HEK293 (cell line): ENCODE measurements around the gene WFS1.

Experiments used
- YY1 ChIP-seq: fragments of 450-650 bp; formaldehyde crosslinking; IDR thresholded peaks from 2 replicates; pipeline ENCODE4 v1.5.1; 2018; ENCODE audit warnings: missing biosample characterization, missing genetic modification characterization
- ZNF324 ChIP-seq: fragments of 450-650 bp; formaldehyde crosslinking; IDR thresholded peaks from 2 replicates; pipeline ENCODE4 v1.5.1; 2016; ENCODE audit warnings: missing biosample characterization, missing genetic modification characterization
- ZNF560 ChIP-seq: fragments of 450-650 bp; formaldehyde crosslinking; IDR thresholded peaks from 2 replicates; pipeline ENCODE4 v1.5.1; 2017; ENCODE audit warnings: missing biosample characterization, missing genetic modification characterization, borderline replicate concordance
- ZNF629 ChIP-seq: fragments of 450-650 bp; formaldehyde crosslinking; IDR thresholded peaks from 2 replicates; pipeline ENCODE4 v1.5.1; 2017; ENCODE audit warnings: missing biosample characterization, missing genetic modification characterization
- ZNF670 ChIP-seq: fragments of 450-650 bp; formaldehyde crosslinking; IDR thresholded peaks from 2 replicates; pipeline ENCODE4 v1.5.1; 2016; ENCODE audit warnings: missing biosample characterization, missing genetic modification characterization, low read depth
- TF ChIP-seq, protein P1 (sequence below): fragments of 450-650 bp; formaldehyde crosslinking; IDR thresholded peaks from 2 replicates; pipeline ENCODE4 v1.5.1; 2016; ENCODE audit warnings: missing biosample characterization, missing genetic modification characterization
- TF ChIP-seq, protein P2 (sequence below): fragments of 450-650 bp; formaldehyde crosslinking; IDR thresholded peaks from 2 replicates; pipeline ENCODE4 v1.5.1; 2017; ENCODE audit warnings: missing biosample characterization, mild to moderate bottlenecking, missing genetic modification characterization, moderate library complexity
- TF ChIP-seq, protein P3 (sequence below): fragments of 450-650 bp; formaldehyde crosslinking; IDR thresholded peaks from 2 replicates; pipeline ENCODE4 v1.5.1; 2017; ENCODE audit warnings: missing biosample characterization, missing genetic modification characterization
- TF ChIP-seq, protein P4 (sequence below): fragments of 450-650 bp; formaldehyde crosslinking; IDR thresholded peaks from 2 replicates; pipeline ENCODE4 v1.5.1; 2016; ENCODE audit warnings: missing biosample characterization, missing genetic modification characterization

DNA sequence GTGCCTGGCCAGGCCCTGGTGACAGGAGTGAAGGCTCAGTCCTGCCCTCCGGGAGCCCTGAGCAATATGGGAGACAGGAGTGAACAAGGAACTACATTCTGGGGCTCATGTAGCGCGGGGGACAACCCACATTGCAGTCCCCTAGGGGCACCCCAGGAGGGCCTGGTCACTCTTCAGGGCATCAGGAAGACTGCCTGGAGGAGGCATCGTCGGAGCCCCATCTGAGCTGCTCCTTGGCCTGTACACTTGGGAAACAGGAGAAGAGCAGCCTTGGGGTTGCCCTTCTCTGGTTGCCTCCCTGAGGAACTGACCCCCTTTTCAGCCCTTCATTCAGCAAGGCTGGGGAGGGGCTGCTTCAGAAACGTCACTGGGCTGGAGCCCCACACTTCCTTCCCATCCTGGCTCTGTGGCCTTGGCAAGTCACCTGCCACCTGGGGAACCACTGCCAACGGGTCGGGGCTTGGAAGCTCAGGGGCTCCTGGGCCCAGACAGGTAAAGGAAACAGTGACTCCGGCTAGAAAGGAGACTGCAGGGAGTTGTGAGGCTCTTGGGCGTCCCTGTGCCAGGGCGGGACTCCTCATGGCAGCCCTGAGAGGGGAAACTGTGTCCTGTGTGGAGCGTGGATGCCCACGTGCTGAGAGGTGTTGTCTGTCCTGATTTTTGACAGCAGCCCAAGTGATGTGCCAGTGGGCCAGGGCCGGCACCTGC lies 10.1 kb downstream of the WFS1 start:
- TF ChIP-seq, protein P1, sequence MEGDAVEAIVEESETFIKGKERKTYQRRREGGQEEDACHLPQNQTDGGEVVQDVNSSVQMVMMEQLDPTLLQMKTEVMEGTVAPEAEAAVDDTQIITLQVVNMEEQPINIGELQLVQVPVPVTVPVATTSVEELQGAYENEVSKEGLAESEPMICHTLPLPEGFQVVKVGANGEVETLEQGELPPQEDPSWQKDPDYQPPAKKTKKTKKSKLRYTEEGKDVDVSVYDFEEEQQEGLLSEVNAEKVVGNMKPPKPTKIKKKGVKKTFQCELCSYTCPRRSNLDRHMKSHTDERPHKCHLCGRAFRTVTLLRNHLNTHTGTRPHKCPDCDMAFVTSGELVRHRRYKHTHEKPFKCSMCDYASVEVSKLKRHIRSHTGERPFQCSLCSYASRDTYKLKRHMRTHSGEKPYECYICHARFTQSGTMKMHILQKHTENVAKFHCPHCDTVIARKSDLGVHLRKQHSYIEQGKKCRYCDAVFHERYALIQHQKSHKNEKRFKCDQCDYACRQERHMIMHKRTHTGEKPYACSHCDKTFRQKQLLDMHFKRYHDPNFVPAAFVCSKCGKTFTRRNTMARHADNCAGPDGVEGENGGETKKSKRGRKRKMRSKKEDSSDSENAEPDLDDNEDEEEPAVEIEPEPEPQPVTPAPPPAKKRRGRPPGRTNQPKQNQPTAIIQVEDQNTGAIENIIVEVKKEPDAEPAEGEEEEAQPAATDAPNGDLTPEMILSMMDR (tag by site-specific recombination), result no peak
- no peak for TF ChIP-seq ZNF629 (tag by site-specific recombination)
- TF ChIP-seq, protein P2, sequence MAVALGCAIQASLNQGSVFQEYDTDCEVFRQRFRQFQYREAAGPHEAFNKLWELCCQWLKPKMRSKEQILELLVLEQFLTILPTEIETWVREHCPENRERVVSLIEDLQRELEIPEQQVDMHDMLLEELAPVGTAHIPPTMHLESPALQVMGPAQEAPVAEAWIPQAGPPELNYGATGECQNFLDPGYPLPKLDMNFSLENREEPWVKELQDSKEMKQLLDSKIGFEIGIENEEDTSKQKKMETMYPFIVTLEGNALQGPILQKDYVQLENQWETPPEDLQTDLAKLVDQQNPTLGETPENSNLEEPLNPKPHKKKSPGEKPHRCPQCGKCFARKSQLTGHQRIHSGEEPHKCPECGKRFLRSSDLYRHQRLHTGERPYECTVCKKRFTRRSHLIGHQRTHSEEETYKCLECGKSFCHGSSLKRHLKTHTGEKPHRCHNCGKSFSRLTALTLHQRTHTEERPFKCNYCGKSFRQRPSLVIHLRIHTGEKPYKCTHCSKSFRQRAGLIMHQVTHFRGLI (tag by site-specific recombination), result no peak
- TF ChIP-seq, protein P3, sequence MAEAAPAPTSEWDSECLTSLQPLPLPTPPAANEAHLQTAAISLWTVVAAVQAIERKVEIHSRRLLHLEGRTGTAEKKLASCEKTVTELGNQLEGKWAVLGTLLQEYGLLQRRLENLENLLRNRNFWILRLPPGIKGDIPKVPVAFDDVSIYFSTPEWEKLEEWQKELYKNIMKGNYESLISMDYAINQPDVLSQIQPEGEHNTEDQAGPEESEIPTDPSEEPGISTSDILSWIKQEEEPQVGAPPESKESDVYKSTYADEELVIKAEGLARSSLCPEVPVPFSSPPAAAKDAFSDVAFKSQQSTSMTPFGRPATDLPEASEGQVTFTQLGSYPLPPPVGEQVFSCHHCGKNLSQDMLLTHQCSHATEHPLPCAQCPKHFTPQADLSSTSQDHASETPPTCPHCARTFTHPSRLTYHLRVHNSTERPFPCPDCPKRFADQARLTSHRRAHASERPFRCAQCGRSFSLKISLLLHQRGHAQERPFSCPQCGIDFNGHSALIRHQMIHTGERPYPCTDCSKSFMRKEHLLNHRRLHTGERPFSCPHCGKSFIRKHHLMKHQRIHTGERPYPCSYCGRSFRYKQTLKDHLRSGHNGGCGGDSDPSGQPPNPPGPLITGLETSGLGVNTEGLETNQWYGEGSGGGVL (tag by site-specific recombination), result no peak
- no peak for TF ChIP-seq ZNF560 (tag by site-specific recombination)
- TF ChIP-seq, protein P4, sequence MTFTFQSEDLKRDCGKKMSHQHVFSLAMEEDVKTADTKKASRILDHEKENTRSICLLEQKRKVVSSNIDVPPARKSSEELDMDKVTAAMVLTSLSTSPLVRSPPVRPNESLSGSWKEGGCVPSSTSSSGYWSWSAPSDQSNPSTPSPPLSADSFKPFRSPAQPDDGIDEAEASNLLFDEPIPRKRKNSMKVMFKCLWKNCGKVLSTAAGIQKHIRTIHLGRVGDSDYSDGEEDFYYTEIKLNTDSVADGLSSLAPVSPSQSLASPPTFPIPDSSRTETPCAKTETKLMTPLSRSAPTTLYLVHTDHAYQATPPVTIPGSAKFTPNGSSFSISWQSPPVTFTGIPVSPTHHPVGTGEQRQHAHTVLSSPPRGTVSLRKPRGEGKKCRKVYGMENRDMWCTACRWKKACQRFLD, result no peak
- no peak for TF ChIP-seq ZNF670 (tag by site-specific recombination)
- no peak for TF ChIP-seq YY1
- TF ChIP-seq ZNF324 (tag by site-specific recombination), result no peak
